ENCODE data around the gene TBC1D22A.

The TBC1D22A gene

GRCh38 chr22:46897246-46897623 lies 134.8 kb downstream of the TBC1D22A start:
- no peak overlapping the region for H3K4me3 ChIP-seq (ENCODE audit: low read depth, low read length, poor library complexity, severe bottlenecking)
- peaks cover 5% of the 10 kb centered on the region for H3K4me1 ChIP-seq (ENCODE audit: insufficient read depth, low read length, severe bottlenecking)
- no peaks in the 10 kb centered on the region for H3K79me2 ChIP-seq (ENCODE audit: insufficient read depth, low read length)
- H3K4me2 ChIP-seq (ENCODE audit: low read length): no peak overlapping the region
- H2AFZ ChIP-seq (ENCODE audit: low read length): no peak overlapping the region
- TF ChIP-seq CTCF (IDR thresholded peaks at IDR 0.05; ENCODE audit: low read length) (no peak), EZH2 (IDR thresholded peaks at IDR 0.05; ENCODE audit: borderline replicate concordance, low read length) (no peak)
- no peak overlapping the region for H3K27ac ChIP-seq (ENCODE audit: low read depth, low read length, poor library complexity, severe bottlenecking)
- no peaks in the 10 kb centered on the region for H4K20me1 ChIP-seq (ENCODE audit: insufficient read depth, low read length)
- H3K36me3 ChIP-seq (ENCODE audit: insufficient read depth, low read length): peaks cover 63% of the 10 kb centered on the region
- H3F3A ChIP-seq (ENCODE audit: insufficient read depth, low read length): no peaks in the 10 kb centered on the region
- H3K9ac ChIP-seq (ENCODE audit: low read length): no peak overlapping the region
- H3K9me3 ChIP-seq (ENCODE audit: low read length): no peaks in the 10 kb centered on the region
- no peaks in the 10 kb centered on the region for H3K27me3 ChIP-seq (ENCODE audit: insufficient read depth, low read length)
- H3K9me2 ChIP-seq (ENCODE audit: low read depth, low read length): no peaks in the 10 kb centered on the region

GRCh38 chr22:46900549-46900948 lies 138.1 kb downstream of the TBC1D22A start:
- H3K4me3 ChIP-seq (ENCODE audit: low read depth, low read length, poor library complexity, severe bottlenecking): no peak overlapping the region
- no peaks in the 10 kb centered on the region for H3K79me2 ChIP-seq (ENCODE audit: insufficient read depth, low read length)
- peaks cover 21% of the 10 kb centered on the region for H3K4me1 ChIP-seq (ENCODE audit: insufficient read depth, low read length, severe bottlenecking)
- no peak overlapping the region for H2AFZ ChIP-seq (ENCODE audit: low read length)
- peaks cover 38% of the 10 kb centered on the region for H3K36me3 ChIP-seq (ENCODE audit: insufficient read depth, low read length)
- H4K20me1 ChIP-seq (ENCODE audit: insufficient read depth, low read length): no peaks in the 10 kb centered on the region
- no peak overlapping the region for H3K9ac ChIP-seq (ENCODE audit: low read length)
- H3K27ac ChIP-seq (ENCODE audit: low read depth, low read length, poor library complexity, severe bottlenecking): no peak overlapping the region
- H3K9me2 ChIP-seq (ENCODE audit: low read depth, low read length): no peaks in the 10 kb centered on the region
- H3K4me2 ChIP-seq (ENCODE audit: low read length): no peak overlapping the region
- H3K27me3 ChIP-seq (ENCODE audit: insufficient read depth, low read length): no peaks in the 10 kb centered on the region
- H3K9me3 ChIP-seq (ENCODE audit: low read length): no peaks in the 10 kb centered on the region
- no peaks in the 10 kb centered on the region for H3F3A ChIP-seq (ENCODE audit: insufficient read depth, low read length)
- no peak for TF ChIP-seq CTCF (IDR thresholded peaks at IDR 0.05; ENCODE audit: low read length)
- no peak for TF ChIP-seq EZH2 (IDR thresholded peaks at IDR 0.05; ENCODE audit: borderline replicate concordance, low read length)

GRCh38 chr22:46902436-46902835 lies 140.0 kb downstream of the TBC1D22A start:
- peak overlapping the region; percentile 45; the same call in 1 of the 2 replicates for H3K4me2 ChIP-seq (ENCODE audit: low read length)
- no peak overlapping the region for H3K4me3 ChIP-seq (ENCODE audit: low read depth, low read length, poor library complexity, severe bottlenecking)
- peaks cover 21% of the 10 kb centered on the region for H3K4me1 ChIP-seq (ENCODE audit: insufficient read depth, low read length, severe bottlenecking)
- H3K79me2 ChIP-seq (ENCODE audit: insufficient read depth, low read length): no peaks in the 10 kb centered on the region
- H3K27ac ChIP-seq (ENCODE audit: low read depth, low read length, poor library complexity, severe bottlenecking): no peak overlapping the region
- H3K9ac ChIP-seq (ENCODE audit: low read length): no peak overlapping the region
- no peaks in the 10 kb centered on the region for H3K9me3 ChIP-seq (ENCODE audit: low read length)
- no peak overlapping the region for H2AFZ ChIP-seq (ENCODE audit: low read length)
- no peaks in the 10 kb centered on the region for H3F3A ChIP-seq (ENCODE audit: insufficient read depth, low read length)
- no peaks in the 10 kb centered on the region for H3K27me3 ChIP-seq (ENCODE audit: insufficient read depth, low read length)
- no peak for TF ChIP-seq CTCF (IDR thresholded peaks at IDR 0.05; ENCODE audit: low read length)
- no peak for TF ChIP-seq EZH2 (IDR thresholded peaks at IDR 0.05; ENCODE audit: borderline replicate concordance, low read length)
- H4K20me1 ChIP-seq (ENCODE audit: insufficient read depth, low read length): no peaks in the 10 kb centered on the region
- H3K36me3 ChIP-seq (ENCODE audit: insufficient read depth, low read length): peaks cover 20% of the 10 kb centered on the region
- H3K9me2 ChIP-seq (ENCODE audit: low read depth, low read length): no peaks in the 10 kb centered on the region
